ENCODE measurements around the gene RXRA. TPM values are rescaled to one million over a fixed set of nuclear protein-coding genes. Genes with fewer than 3 reads are reported as not detected.

Gene RXRA
- total and polyA plus RNA-seq, 2 of the 13 experiments (the other 11 are each of a cell fraction or from before 2014, with no cell fraction given) = 18.9 to 29.2 TPM

DNA sequence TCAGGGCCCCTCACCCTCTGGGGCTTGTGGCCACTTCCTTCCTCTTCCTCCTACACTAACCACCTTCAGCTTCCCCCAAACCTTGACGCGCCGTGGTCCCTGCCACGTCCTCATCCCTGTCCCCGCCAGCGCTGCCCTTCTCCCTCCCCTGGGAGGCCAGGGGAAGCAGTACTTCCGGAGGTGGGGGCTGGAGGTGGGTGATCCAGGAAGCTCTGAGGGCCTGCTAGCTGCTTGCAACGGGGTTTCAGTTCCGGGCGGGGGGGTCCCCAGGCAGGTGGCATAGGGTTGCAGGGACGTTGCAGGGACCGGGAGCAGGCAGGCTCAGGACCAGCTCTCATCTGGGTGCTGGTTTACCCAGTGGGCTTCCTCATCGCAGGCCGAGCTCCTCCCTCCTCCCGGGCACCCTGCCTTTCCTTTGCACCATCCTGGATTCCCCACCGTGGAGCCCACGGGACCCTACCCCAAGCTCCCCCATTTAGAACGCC lies 70.0 kb downstream of the RXRA start:
- Histone ChIP-seq H3K4me3 (replicated peaks in 1 of 3; ENCODE audit: insufficient read depth in 1 of 3, low read depth in 2 of 3, low read length in 3 of 3) (no peak overlapping the region), H3K36me3 (replicated peaks in 1 of 2; ENCODE audit: control insufficient read depth in 1 of 2, insufficient read depth in 2 of 2, low read length in 2 of 2) (peaks cover 0 to 3% of the 10 kb centered on the region in 2 experiments; a peak in 1 of 5 replicates), H3K9me3 (ENCODE audit: low read length) (peaks cover 10% of the 10 kb centered on the region), H3K4me1 (ENCODE audit: insufficient read depth, low read length) (no peaks in the 10 kb centered on the region), H2AFZ (ENCODE audit: low read length) (no peak overlapping the region), H3K27ac (ENCODE audit: extremely low read length, insufficient read depth, low read length) (no peak overlapping the region), H3K79me2 (ENCODE audit: insufficient read depth, low read length) (peaks cover 48% of the 10 kb centered on the region), H4K20me1 (ENCODE audit: insufficient read depth, low read length) (peaks cover 72% of the 10 kb centered on the region), H3K27me3 (ENCODE audit: control insufficient read depth in 1 of 2, insufficient read depth in 2 of 2, low read length in 2 of 2) (no peaks in the 10 kb centered on the region), H3K9ac (ENCODE audit: insufficient read depth, low read depth, low read length) (no peak overlapping the region), H3K4me2 (ENCODE audit: low read depth, low read length) (no peak overlapping the region)
- 83% methylated on average over 16 of the region's 18 CpGs for WGBS (ENCODE audit: low lambda C conversion rate)
- CTCF ChIA-PET (ENCODE audit: low intra/inter-chr PET ratio, low total read pairs) = no interaction called here
- FAIRE-seq = no peak
- intact Hi-C loops (cut with micrococcal nuclease; ENCODE audit: unreplicated experiment) (no loop called here), in situ Hi-C loops (cut with HindIII; ENCODE audit: extremely low pct_ligation_motif_present, low pct_unique_long_range_greater_than_20kb) (no loop called here)
- TF ChIP-seq ZNF816 (CRISPR knock-in tag; IDR thresholded peaks at IDR 0.05; ENCODE audit: borderline replicate concordance) = no peak
- no peak for TF ChIP-seq ZNF792 (CRISPR knock-in tag; IDR thresholded peaks at IDR 0.05)
- no peak for TF ChIP-seq ZSCAN20 (CRISPR knock-in tag; IDR thresholded peaks at IDR 0.05; ENCODE audit: borderline replicate concordance)
- TF ChIP-seq ELF4 (CRISPR knock-in tag; IDR thresholded peaks at IDR 0.05; ENCODE audit: borderline replicate concordance) = no peak
- TF ChIP-seq NFIC (IDR thresholded peaks at IDR 0.05; ENCODE audit: low read length) = no peak
- no peak for TF ChIP-seq FOXA3 (CRISPR knock-in tag; IDR thresholded peaks at IDR 0.05)
- no peak for TF ChIP-seq MBNL3 (CRISPR knock-in tag; conservative IDR thresholded peaks at IDR 0.05)
- TF ChIP-seq TARDBP (CRISPR knock-in tag; IDR thresholded peaks at IDR 0.05) = no peak
- TF ChIP-seq ZNF329 (CRISPR knock-in tag; IDR thresholded peaks at IDR 0.05; ENCODE audit: low read depth) = no peak
- TF ChIP-seq GPBP1L1 (CRISPR knock-in tag; IDR thresholded peaks at IDR 0.05) = no peak
- TF ChIP-seq ZNF780A (CRISPR knock-in tag; IDR thresholded peaks at IDR 0.05) = no peak
- ATAC-seq = no peak
- no TSS peak for BruUV-seq (replicated peaks)
- POLR2A ChIA-PET = interaction anchor here (1.5 kb wide), 1 partner anchor 12 kb away, joined by 3 read pairs; no protein-coding TSS in a partner anchor
- DNase-seq (ENCODE audit: low spot score) = no peak
